ENCODE data around the gene CPVL. TPM values are rescaled to one million over a fixed set of nuclear protein-coding genes. Genes with fewer than 3 reads are reported as not detected.

The CPVL gene
- total and polyA plus RNA-seq, 2 of the 8 experiments (the other 6 are each of a cell fraction or from before 2014, with no cell fraction given): 40.0 to 55.0 TPM

DNA sequence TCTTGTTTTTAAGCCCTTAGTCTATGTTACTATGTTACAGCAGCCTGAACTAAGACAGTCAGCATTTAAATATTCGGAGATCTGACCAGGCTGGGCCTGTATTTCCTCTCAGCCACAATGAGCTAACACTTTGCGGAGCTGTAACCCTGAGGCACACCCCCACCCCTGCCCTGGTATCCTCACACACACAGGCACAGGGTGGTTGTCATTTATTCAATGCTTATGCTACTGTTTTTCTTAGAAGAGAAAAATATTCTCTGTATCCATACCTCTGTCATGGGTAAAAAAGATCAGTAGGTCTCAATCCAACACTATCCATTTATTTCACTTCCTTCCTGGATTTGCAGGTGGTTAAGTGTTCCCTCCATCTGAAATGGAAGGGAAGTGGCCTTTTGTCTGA is 107.9 kb downstream of the CPVL start (continued):
- no peak for TF ChIP-seq E2F6 (IDR thresholded peaks at IDR 0.05)
- no peak for TF ChIP-seq CHD7 (IDR thresholded peaks at IDR 0.05; ENCODE audit: insufficient replicate concordance, low read length)

Measured in H1 (cell line).